ENCODE data around the gene TMEM63B.

Gene TMEM63B

GRCh38 chr6:44149369-44150012 is 22.1 kb downstream of the TMEM63B start:
- no peaks in the 10 kb centered on the region for H3K9me3 ChIP-seq (ENCODE audit: low read depth, low read length)
- no peak overlapping the region for H3K27ac ChIP-seq
- H3K36me3 ChIP-seq (ENCODE audit: insufficient read depth, low read length): peaks cover 26% of the 10 kb centered on the region; the same call in 1 of the 2 replicates
- no peak for DNase-seq (ENCODE audit: low read depth, low spot score)
- no peak overlapping the region for H3K9ac ChIP-seq (ENCODE audit: insufficient read length)
- no peak for TF ChIP-seq POLR2AphosphoS5 (IDR thresholded peaks at IDR 0.05; ENCODE audit: borderline replicate concordance, low read depth, low read length)
- no peak overlapping the region for H3K4me3 ChIP-seq

- H3K9me3 ChIP-seq (ENCODE audit: low read depth, low read length): no peaks in the 10 kb centered on the region
- no peak overlapping the region for H3K9ac ChIP-seq (ENCODE audit: insufficient read length)
- no peak for DNase-seq (ENCODE audit: low read depth, low spot score)
- H3K27ac ChIP-seq: no peak overlapping the region
- H3K36me3 ChIP-seq (ENCODE audit: insufficient read depth, low read length): peaks cover 26% of the 10 kb centered on the region; the same call in 1 of the 2 replicates
- TF ChIP-seq EZH2 (IDR thresholded peaks at IDR 0.05) (no peak), FOXP2 (optimal IDR thresholded peaks at IDR 0.05; ENCODE audit: control extremely low read depth, extremely low read length, insufficient read depth) (no peak)
- no peak overlapping the region for H3K4me3 ChIP-seq
These were observed 23.1 kb downstream of the TMEM63B start for GRCh38 chr6:44150317-44150917.

- no peak overlapping the region for H3K4me3 ChIP-seq
- DNase-seq (ENCODE audit: low read depth, low spot score): no peak
- TF ChIP-seq EZH2 (IDR thresholded peaks at IDR 0.05): no peak
- no peak for TF ChIP-seq FOXP2 (optimal IDR thresholded peaks at IDR 0.05; ENCODE audit: control extremely low read depth, extremely low read length, insufficient read depth)
- TF ChIP-seq POLR2AphosphoS5 (IDR thresholded peaks at IDR 0.05; ENCODE audit: borderline replicate concordance, low read depth, low read length): no peak
- H3K9me3 ChIP-seq (ENCODE audit: low read depth, low read length): no peaks in the 10 kb centered on the region
- no peak overlapping the region for H3K9ac ChIP-seq (ENCODE audit: insufficient read length)
- peaks cover 18% of the 10 kb centered on the region; the same call in 1 of the 2 replicates for H3K36me3 ChIP-seq (ENCODE audit: insufficient read depth, low read length)
- no peak overlapping the region for H3K27ac ChIP-seq
These were observed 24.2 kb downstream of the TMEM63B start for GRCh38 chr6:44151348-44152108.

GRCh38 chr6:44152109-44152461 is 24.7 kb downstream of the TMEM63B start:
- Histone ChIP-seq H3K36me3 (ENCODE audit: insufficient read depth, low read length) (peaks cover 18% of the 10 kb centered on the region; the same call in 1 of the 2 replicates), H3K9ac (ENCODE audit: insufficient read length) (no peak overlapping the region), H3K4me3 (no peak overlapping the region), H3K9me3 (ENCODE audit: low read depth, low read length) (no peaks in the 10 kb centered on the region), H3K27ac (no peak overlapping the region)
- TF ChIP-seq EZH2 (IDR thresholded peaks at IDR 0.05) (no peak), FOXP2 (optimal IDR thresholded peaks at IDR 0.05; ENCODE audit: control extremely low read depth, extremely low read length, insufficient read depth) (no peak), POLR2AphosphoS5 (IDR thresholded peaks at IDR 0.05; ENCODE audit: borderline replicate concordance, low read depth, low read length) (no peak)
- no peak for DNase-seq (ENCODE audit: low read depth, low spot score)

GRCh38 chr6:44152533-44152932 is 25.2 kb downstream of the TMEM63B start:
- Histone ChIP-seq H3K9me3 (ENCODE audit: low read depth, low read length) (no peaks in the 10 kb centered on the region), H3K36me3 (ENCODE audit: insufficient read depth, low read length) (peaks cover 17% of the 10 kb centered on the region; the same call in 1 of the 2 replicates), H3K9ac (ENCODE audit: insufficient read length) (no peak overlapping the region), H3K4me3 (no peak overlapping the region), H3K27ac (no peak overlapping the region)
- TF ChIP-seq EZH2 (IDR thresholded peaks at IDR 0.05): no peak
- TF ChIP-seq POLR2AphosphoS5 (IDR thresholded peaks at IDR 0.05; ENCODE audit: borderline replicate concordance, low read depth, low read length): no peak
- TF ChIP-seq FOXP2 (optimal IDR thresholded peaks at IDR 0.05; ENCODE audit: control extremely low read depth, extremely low read length, insufficient read depth): no peak
- no peak for DNase-seq (ENCODE audit: low read depth, low spot score)

GRCh38 chr6:44154067-44154466 is 26.7 kb downstream of the TMEM63B start:
- H3K27ac ChIP-seq: no peak overlapping the region
- DNase-seq (ENCODE audit: low read depth, low spot score): no peak
- H3K36me3 ChIP-seq (ENCODE audit: insufficient read depth, low read length): peaks cover 4% of the 10 kb centered on the region; the same call in 1 of the 2 replicates
- no peak overlapping the region for H3K9ac ChIP-seq (ENCODE audit: insufficient read length)
- TF ChIP-seq POLR2AphosphoS5 (IDR thresholded peaks at IDR 0.05; ENCODE audit: borderline replicate concordance, low read depth, low read length) (no peak), EZH2 (IDR thresholded peaks at IDR 0.05) (no peak), FOXP2 (optimal IDR thresholded peaks at IDR 0.05; ENCODE audit: control extremely low read depth, extremely low read length, insufficient read depth) (no peak)
- H3K9me3 ChIP-seq (ENCODE audit: low read depth, low read length): no peaks in the 10 kb centered on the region
- no peak overlapping the region for H3K4me3 ChIP-seq

- TF ChIP-seq EZH2 (IDR thresholded peaks at IDR 0.05) (no peak), POLR2AphosphoS5 (IDR thresholded peaks at IDR 0.05; ENCODE audit: borderline replicate concordance, low read depth, low read length) (no peak), FOXP2 (optimal IDR thresholded peaks at IDR 0.05; ENCODE audit: control extremely low read depth, extremely low read length, insufficient read depth) (no peak)
- DNase-seq (ENCODE audit: low read depth, low spot score): no peak
- Histone ChIP-seq H3K36me3 (ENCODE audit: insufficient read depth, low read length) (no peaks in the 10 kb centered on the region; the same call in 1 of the 2 replicates), H3K9ac (ENCODE audit: insufficient read length) (no peak overlapping the region), H3K27ac (no peak overlapping the region), H3K4me3 (no peak overlapping the region), H3K9me3 (ENCODE audit: low read depth, low read length) (no peaks in the 10 kb centered on the region)
These were observed 29.3 kb downstream of the TMEM63B start for GRCh38 chr6:44156494-44157151.

GRCh38 chr6:44157152-44157521 is 29.8 kb downstream of the TMEM63B start:
- TF ChIP-seq EZH2 (IDR thresholded peaks at IDR 0.05) (no peak), POLR2AphosphoS5 (IDR thresholded peaks at IDR 0.05; ENCODE audit: borderline replicate concordance, low read depth, low read length) (no peak), FOXP2 (optimal IDR thresholded peaks at IDR 0.05; ENCODE audit: control extremely low read depth, extremely low read length, insufficient read depth) (no peak)
- Histone ChIP-seq H3K27ac (no peak overlapping the region), H3K9me3 (ENCODE audit: low read depth, low read length) (no peaks in the 10 kb centered on the region), H3K9ac (ENCODE audit: insufficient read length) (no peak overlapping the region), H3K4me3 (no peak overlapping the region), H3K36me3 (ENCODE audit: insufficient read depth, low read length) (no peaks in the 10 kb centered on the region; the same call in 1 of the 2 replicates)
- no peak for DNase-seq (ENCODE audit: low read depth, low spot score)
